Type B pancreatic cell (in vitro differentiated cells): ENCODE data around the gene GLIS1. TPM values are rescaled to one million over a fixed set of nuclear protein-coding genes. Genes with fewer than 3 reads are reported as not detected.

Experiments used
- DNase-seq: peaks from one replicate; pipeline ENCODE4 v3.0.0; 2021; ENCODE audit warnings: mixed read lengths; ENCODE audit not compliant: unreplicated experiment; ENCODE audit errors: extremely low spot score
- H3K27ac Mint-ChIP-seq: 2 replicates; pipeline ENCODE4 v1.8.0; 2021; ENCODE audit warnings: mild to moderate bottlenecking, mixed read lengths
- H3K27me3 Mint-ChIP-seq: 2 replicates; pipeline ENCODE4 v1.8.0; 2021; ENCODE audit warnings: mixed read lengths
- H3K36me3 Mint-ChIP-seq: 2 replicates; pipeline ENCODE4 v1.8.0; 2021; ENCODE audit warnings: mixed read lengths
- H3K4me1 Mint-ChIP-seq: one replicate; pipeline ENCODE4 v1.8.0; 2021; ENCODE audit warnings: mixed read lengths; ENCODE audit not compliant: unreplicated experiment
- H3K4me3 Mint-ChIP-seq: 2 replicates; pipeline ENCODE4 v1.8.0; 2021; ENCODE audit warnings: mild to moderate bottlenecking, mixed read lengths
- H3K9me3 Mint-ChIP-seq: 2 replicates; pipeline ENCODE4 v1.8.0; 2021; ENCODE audit warnings: mixed read lengths
- total RNA-seq: library from RNA; stranded (reverse); gene quantifications from 2 replicates; pipeline ENCODE4 v1.2.1, GENCODE V29; 2021; ENCODE audit warnings: low replicate concordance
- TF ChIP-seq, protein P1 (sequence below): fragments of 200-600 bp; sonication (generic); conservative IDR thresholded peaks from 2 replicates; pipeline ENCODE4 v1.5.0; 2021; ENCODE audit warnings: antibody characterized with exemption, mild to moderate bottlenecking

Gene GLIS1
- total RNA-seq, 1 donor from 2014 or later, result 2.1 TPM

DNA sequence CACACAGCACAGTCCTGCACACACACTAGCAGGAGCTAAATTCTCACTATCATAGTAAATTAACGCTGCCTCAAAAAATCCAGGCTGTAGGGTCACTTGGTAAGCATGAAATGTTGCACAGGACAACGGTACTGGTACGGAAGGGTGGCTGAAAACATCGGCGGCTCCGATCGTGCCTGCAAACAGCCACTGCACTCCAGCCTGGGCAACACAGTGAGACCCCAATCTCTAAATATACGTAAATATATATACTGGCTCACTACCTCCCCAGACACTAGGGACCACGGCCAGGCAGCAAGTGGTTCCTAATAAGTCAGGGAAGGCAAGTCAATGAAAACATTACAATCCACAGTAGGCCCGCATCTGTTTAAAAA lies 44.3 kb downstream of the GLIS1 start:
- no peaks in the 10 kb centered on the region for H3K9me3 Mint-ChIP-seq
- H3K4me3 Mint-ChIP-seq, result no peak overlapping the region
- peaks cover 15% of the 10 kb centered on the region for H3K4me1 Mint-ChIP-seq
- no peak for DNase-seq
- no peaks in the 10 kb centered on the region for H3K36me3 Mint-ChIP-seq
- TF ChIP-seq, protein P1, sequence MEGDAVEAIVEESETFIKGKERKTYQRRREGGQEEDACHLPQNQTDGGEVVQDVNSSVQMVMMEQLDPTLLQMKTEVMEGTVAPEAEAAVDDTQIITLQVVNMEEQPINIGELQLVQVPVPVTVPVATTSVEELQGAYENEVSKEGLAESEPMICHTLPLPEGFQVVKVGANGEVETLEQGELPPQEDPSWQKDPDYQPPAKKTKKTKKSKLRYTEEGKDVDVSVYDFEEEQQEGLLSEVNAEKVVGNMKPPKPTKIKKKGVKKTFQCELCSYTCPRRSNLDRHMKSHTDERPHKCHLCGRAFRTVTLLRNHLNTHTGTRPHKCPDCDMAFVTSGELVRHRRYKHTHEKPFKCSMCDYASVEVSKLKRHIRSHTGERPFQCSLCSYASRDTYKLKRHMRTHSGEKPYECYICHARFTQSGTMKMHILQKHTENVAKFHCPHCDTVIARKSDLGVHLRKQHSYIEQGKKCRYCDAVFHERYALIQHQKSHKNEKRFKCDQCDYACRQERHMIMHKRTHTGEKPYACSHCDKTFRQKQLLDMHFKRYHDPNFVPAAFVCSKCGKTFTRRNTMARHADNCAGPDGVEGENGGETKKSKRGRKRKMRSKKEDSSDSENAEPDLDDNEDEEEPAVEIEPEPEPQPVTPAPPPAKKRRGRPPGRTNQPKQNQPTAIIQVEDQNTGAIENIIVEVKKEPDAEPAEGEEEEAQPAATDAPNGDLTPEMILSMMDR, result no peak
- H3K27ac Mint-ChIP-seq, result no peak overlapping the region
- peaks cover 21% of the 10 kb centered on the region for H3K27me3 Mint-ChIP-seq

- TF ChIP-seq, protein P1, result no peak
- Mint-ChIP-seq H3K4me1 (peaks cover 18% of the 10 kb centered on the region), H3K36me3 (no peaks in the 10 kb centered on the region), H3K27ac (no peak overlapping the region), H3K4me3 (no peak overlapping the region), H3K27me3 (peaks cover 25% of the 10 kb centered on the region), H3K9me3 (no peaks in the 10 kb centered on the region)
- DNase-seq, result no peak
Measured at GRCh38 chr1:53693773-53694717, 44.9 kb downstream of the GLIS1 start.

- H3K27ac Mint-ChIP-seq, result no peak overlapping the region
- peaks cover 21% of the 10 kb centered on the region for H3K4me1 Mint-ChIP-seq
- peaks cover 30% of the 10 kb centered on the region for H3K27me3 Mint-ChIP-seq
- no peaks in the 10 kb centered on the region for H3K36me3 Mint-ChIP-seq
- TF ChIP-seq, protein P1, result no peak
- no peak for DNase-seq
- no peaks in the 10 kb centered on the region for H3K9me3 Mint-ChIP-seq
- H3K4me3 Mint-ChIP-seq, result no peak overlapping the region
Measured at GRCh38 chr1:53693339-53693738, 45.6 kb downstream of the GLIS1 start.

DNA sequence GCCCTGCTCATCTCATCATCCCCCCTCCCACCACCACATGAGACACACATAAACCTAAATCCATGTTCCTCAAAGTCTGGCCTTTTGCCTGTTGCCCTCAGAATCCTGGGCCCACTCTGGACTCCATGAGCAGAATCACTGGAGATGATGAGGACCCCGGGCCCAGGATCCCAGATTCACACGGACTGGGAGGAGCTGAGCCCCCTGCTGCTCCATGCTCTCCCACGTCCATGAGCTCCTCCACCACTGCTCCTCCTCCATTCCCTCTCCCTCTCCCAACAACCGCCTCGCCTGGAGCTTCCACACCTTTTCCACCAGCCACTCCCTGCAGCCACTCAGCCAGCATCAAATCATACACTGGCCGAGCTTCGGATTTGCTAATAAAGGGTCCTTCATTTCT lies 47.6 kb downstream of the GLIS1 start:
- no peaks in the 10 kb centered on the region for H3K36me3 Mint-ChIP-seq
- TF ChIP-seq, protein P1, result no peak
- no peak for DNase-seq
- no peaks in the 10 kb centered on the region for H3K9me3 Mint-ChIP-seq
- H3K4me1 Mint-ChIP-seq, result peaks cover 22% of the 10 kb centered on the region
- H3K4me3 Mint-ChIP-seq, result no peak overlapping the region
- peaks cover 35% of the 10 kb centered on the region for H3K27me3 Mint-ChIP-seq
- no peak overlapping the region for H3K27ac Mint-ChIP-seq

- Mint-ChIP-seq H3K9me3 (no peaks in the 10 kb centered on the region), H3K4me3 (no peak overlapping the region), H3K27me3 (peaks cover 44% of the 10 kb centered on the region), H3K4me1 (peaks cover 27% of the 10 kb centered on the region), H3K36me3 (no peaks in the 10 kb centered on the region), H3K27ac (no peak overlapping the region)
- DNase-seq, result no peak
- TF ChIP-seq, protein P1, result no peak
Measured at GRCh38 chr1:53690411-53690810, 48.6 kb downstream of the GLIS1 start.
